Gastrocnemius medialis (tissue), 4 donors: Measurements from ENCODE around the gene TENM3. TPM values are rescaled to one million over a fixed set of nuclear protein-coding genes. Genes with fewer than 3 reads are reported as not detected.

ENCODE experiments used
- ATAC-seq, 2 donors: fragments of 150-250 bp; one replicate each; pipeline ENCODE4 v1.9.1; 2016
- DNase-seq, 2 donors: peaks; one replicate each; pipeline ENCODE4 v3.0.0-alpha.2; 2019
- H3K27ac ChIP-seq, 4 donors: fragments of 200-600 bp; sonication (generic); 1 replicate in 1 of 4; 2 replicates in 3 of 4; pipeline ENCODE4 v1.5.1; 2016 to 2018; ENCODE audit warnings: mild to moderate bottlenecking in 2 of 4, moderate library complexity in 1 of 4
- H3K27me3 ChIP-seq, 3 donors: fragments of 200-600 bp; sonication (generic) in 2 of 3; 1 replicate in 1 of 3; 2 replicates in 2 of 3; pipeline versions ENCODE4 v1.5.1 to v1.6.0; 2016 to 2019; ENCODE audit warnings: mild to moderate bottlenecking in 1 of 3, moderate library complexity in 1 of 3
- H3K36me3 ChIP-seq, 2 donors: fragments of 200-600 bp; sonication (generic) in 1 of 2; one replicate each; pipeline ENCODE4 v1.5.1; 2017 to 2018
- H3K4me1 ChIP-seq, 2 donors: fragments of 200-600 bp; sonication (generic) in 1 of 2; one replicate each; pipeline ENCODE4 v1.5.1; 2016 to 2017; ENCODE audit warnings: mild to moderate bottlenecking in 2 of 2
- H3K4me3 ChIP-seq, 4 donors: fragments of 200-600 bp; sonication (generic) in 3 of 4; 1 replicate in 1 of 4; 2 replicates in 3 of 4; pipeline ENCODE4 v1.5.1; 2016 to 2019; ENCODE audit warnings: mild to moderate bottlenecking in 2 of 4
- H3K9me3 ChIP-seq, 3 donors: fragments of 200-600 bp; sonication (generic) in 2 of 3; 1 replicate in 1 of 3; 2 replicates in 2 of 3; pipeline ENCODE4 v1.5.1; 2016 to 2019
- POLR2A ChIP-seq, 2 donors: fragments of 450-650 bp; IDR thresholded peaks; one replicate each; pipeline ENCODE4 v1.6.1; 2017; ENCODE audit warnings: antibody characterized with exemption in 2 of 2, mild to moderate bottlenecking in 2 of 2, moderate library complexity in 2 of 2
- in situ Hi-C, 4 donors: fragments of 200-750 bp; cut with MboI; loops; one replicate each; pipeline versions ENCODE4 v1.15.0 to v1.8.0; 2017; ENCODE audit warnings: low sequenced_read_pairs in 4 of 4
- intact Hi-C: fragments of 100-400 bp; cut with DNase I; formaldehyde crosslinking; loops from one replicate; pipeline ENCODE4 v1.15.1; 2023; ENCODE audit warnings: low total_unique reads
- total RNA-seq, 4 donors: library from RNA; depleted of rRNA; stranded (reverse); fragments of >200 nt; gene quantifications; one replicate each; pipeline versions ENCODE4 v1.1.0 to v1.2.3, GENCODE V29; 2016
- TF ChIP-seq, protein P1 (sequence below), 5 experiments: fragments of 450-650 bp in 3 of 5; fragments of 200-600 bp in 2 of 5; sonication (generic) in 2 of 5; IDR thresholded peaks in 4 of 5; conservative IDR thresholded peaks in 1 of 5; 1 replicate in 4 of 5; 2 replicates in 1 of 5; pipeline ENCODE4 v1.5.1; 2016 to 2019; ENCODE audit warnings: antibody characterized with exemption in 5 of 5, mild to moderate bottlenecking in 3 of 5, moderate library complexity in 3 of 5

The TENM3 gene
- total RNA-seq, 4 donors from 2014 or later = 8.3 to 16.2 (median 12.3) TPM

DNA sequence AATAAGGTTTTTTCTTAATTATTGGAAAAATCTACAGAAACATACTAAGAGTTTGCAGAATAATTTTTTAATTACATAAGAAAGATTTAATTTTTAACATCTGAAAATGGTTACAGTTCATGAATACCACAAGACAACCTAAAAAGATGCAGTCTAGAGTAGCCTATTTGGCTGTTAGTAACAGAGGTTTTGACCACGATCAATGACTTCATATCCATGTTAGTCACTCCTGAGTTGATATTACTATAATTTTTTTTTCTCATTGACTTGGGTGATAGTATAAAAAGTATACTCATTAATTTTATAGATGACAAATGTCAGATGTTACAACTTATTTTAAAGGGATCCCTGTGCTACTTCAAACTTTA lies 401.5 kb downstream of the TENM3 start:
- no peak overlapping the region for H3K27ac ChIP-seq
- DNase-seq (no peak), ATAC-seq (no peak)
- H3K4me3 ChIP-seq = no peak overlapping the region
- peaks cover 6 to 14% of the 10 kb centered on the region in 2 donors for H3K4me1 ChIP-seq
- in situ Hi-C loops (no loop called here), intact Hi-C loops (no loop called here)
- H3K27me3 ChIP-seq = no peaks in the 10 kb centered on the region
- H3K9me3 ChIP-seq = peaks cover 0 to 6% (median 0%) of the 10 kb centered on the region in 3 donors
- no peaks in the 10 kb centered on the region for H3K36me3 ChIP-seq
- TF ChIP-seq POLR2A (IDR thresholded peaks at IDR 0.05) = no peak
- TF ChIP-seq, protein P1, sequence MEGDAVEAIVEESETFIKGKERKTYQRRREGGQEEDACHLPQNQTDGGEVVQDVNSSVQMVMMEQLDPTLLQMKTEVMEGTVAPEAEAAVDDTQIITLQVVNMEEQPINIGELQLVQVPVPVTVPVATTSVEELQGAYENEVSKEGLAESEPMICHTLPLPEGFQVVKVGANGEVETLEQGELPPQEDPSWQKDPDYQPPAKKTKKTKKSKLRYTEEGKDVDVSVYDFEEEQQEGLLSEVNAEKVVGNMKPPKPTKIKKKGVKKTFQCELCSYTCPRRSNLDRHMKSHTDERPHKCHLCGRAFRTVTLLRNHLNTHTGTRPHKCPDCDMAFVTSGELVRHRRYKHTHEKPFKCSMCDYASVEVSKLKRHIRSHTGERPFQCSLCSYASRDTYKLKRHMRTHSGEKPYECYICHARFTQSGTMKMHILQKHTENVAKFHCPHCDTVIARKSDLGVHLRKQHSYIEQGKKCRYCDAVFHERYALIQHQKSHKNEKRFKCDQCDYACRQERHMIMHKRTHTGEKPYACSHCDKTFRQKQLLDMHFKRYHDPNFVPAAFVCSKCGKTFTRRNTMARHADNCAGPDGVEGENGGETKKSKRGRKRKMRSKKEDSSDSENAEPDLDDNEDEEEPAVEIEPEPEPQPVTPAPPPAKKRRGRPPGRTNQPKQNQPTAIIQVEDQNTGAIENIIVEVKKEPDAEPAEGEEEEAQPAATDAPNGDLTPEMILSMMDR (IDR thresholded peaks at IDR 0.05 in 4 of 5, conservative IDR thresholded peaks at IDR 0.05 in 1 of 5) = no peak

DNA sequence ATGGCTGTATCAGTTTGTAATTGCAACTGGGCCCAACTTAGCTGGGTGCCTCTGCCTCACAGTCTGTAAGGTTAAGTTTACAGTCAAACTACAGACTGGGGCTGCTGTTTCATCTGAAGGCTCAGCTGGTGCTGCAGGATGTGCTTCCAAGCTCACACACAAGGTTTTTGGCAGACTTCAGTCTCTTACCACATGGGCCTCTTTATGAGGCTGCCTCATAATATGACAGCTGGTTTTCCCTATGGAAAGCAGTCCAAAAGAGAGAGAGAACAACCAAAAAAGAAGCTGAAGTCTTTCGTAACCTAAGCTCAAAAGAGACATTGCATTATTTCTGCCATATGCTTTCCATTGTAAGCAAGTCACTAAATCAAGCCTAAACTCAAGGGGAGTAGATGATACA lies 402.3 kb downstream of the TENM3 start:
- in situ Hi-C loops = no loop called here
- H3K27ac ChIP-seq = no peak overlapping the region
- intact Hi-C loops = no loop called here
- ATAC-seq = no peak
- peaks cover 0 to 6% (median 0%) of the 10 kb centered on the region in 3 donors for H3K9me3 ChIP-seq
- H3K4me3 ChIP-seq = no peak overlapping the region
- no peak for TF ChIP-seq POLR2A (IDR thresholded peaks at IDR 0.05)
- TF ChIP-seq, protein P1 (IDR thresholded peaks at IDR 0.05 in 4 of 5, conservative IDR thresholded peaks at IDR 0.05 in 1 of 5) = no peak
- no peaks in the 10 kb centered on the region for H3K27me3 ChIP-seq
- peaks cover 6 to 14% of the 10 kb centered on the region in 2 donors for H3K4me1 ChIP-seq
- no peak for DNase-seq
- H3K36me3 ChIP-seq = no peaks in the 10 kb centered on the region

DNA sequence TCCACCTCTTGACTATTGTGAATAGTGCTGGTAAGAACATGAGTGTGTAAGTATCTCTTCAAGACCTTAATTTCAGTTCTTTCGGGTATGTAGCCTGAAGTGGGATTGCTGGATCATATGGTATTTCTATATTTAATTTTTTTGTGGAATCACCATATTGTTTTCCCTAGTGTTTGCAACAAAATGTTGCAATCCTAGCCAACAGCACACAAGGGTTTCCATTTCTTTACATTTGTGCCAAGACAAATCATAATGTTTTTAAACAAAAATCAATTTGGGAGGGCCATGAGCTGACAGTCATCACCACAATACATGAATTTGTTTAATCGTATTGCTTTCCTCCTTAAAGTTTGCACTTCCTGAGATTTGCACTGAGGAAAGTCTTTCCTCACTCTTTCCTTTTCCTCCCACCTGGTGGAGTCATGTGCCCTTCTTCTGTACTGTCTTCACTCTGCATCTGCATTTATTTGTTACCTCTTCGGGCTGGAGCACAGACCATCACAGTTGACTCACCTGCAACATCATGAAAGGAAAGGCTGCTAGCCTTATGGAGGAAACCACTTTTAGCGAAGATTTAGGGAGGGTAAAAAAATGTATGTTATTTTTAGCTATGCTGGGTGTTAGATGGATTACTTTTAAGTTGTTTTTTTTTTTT lies 404.6 kb downstream of the TENM3 start:
- Histone ChIP-seq H3K4me3 (no peak overlapping the region), H3K36me3 (no peaks in the 10 kb centered on the region), H3K27me3 (no peaks in the 10 kb centered on the region), H3K4me1 (peaks cover 5 to 13% of the 10 kb centered on the region in 2 donors), H3K9me3 (peaks cover 0 to 6% (median 0%) of the 10 kb centered on the region in 3 donors), H3K27ac (no peak overlapping the region)
- ATAC-seq (no peak), DNase-seq (no peak)
- no peak for TF ChIP-seq POLR2A (IDR thresholded peaks at IDR 0.05)
- TF ChIP-seq, protein P1 (IDR thresholded peaks at IDR 0.05 in 4 of 5, conservative IDR thresholded peaks at IDR 0.05 in 1 of 5) = no peak
- in situ Hi-C loops = no loop called here
- intact Hi-C loops = no loop called here

DNA sequence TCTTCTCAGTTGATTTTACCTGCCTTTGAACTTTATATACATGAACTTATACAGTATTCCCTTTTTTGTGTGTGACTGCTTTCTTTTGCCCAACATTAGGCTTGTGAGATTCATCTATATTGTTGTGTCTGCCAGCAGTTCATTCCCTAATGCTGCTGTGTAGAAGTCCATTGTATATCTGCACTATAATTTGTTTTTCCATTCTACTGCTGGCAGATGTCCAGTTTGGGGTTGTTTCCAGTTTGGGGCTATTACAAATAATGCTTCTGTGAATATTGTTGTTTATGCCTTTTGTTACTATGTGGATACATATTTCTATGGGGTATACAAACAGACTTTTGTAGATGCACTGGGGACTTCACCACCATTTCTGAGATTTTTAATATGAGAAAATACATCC lies 405.6 kb downstream of the TENM3 start:
- ATAC-seq = no peak
- in situ Hi-C loops = no loop called here
- no peak overlapping the region for H3K27ac ChIP-seq

More for the DNA sequence above, 405.6 kb downstream of the TENM3 start:
- Histone ChIP-seq H3K4me1 (peaks cover 0 to 3% of the 10 kb centered on the region in 2 donors), H3K36me3 (no peaks in the 10 kb centered on the region), H3K27me3 (no peaks in the 10 kb centered on the region), H3K4me3 (no peak overlapping the region), H3K9me3 (peaks cover 0 to 6% (median 0%) of the 10 kb centered on the region in 3 donors)
- intact Hi-C loops = no loop called here
- DNase-seq = no peak
- TF ChIP-seq, protein P1 (IDR thresholded peaks at IDR 0.05 in 4 of 5, conservative IDR thresholded peaks at IDR 0.05 in 1 of 5) = no peak
- TF ChIP-seq POLR2A (IDR thresholded peaks at IDR 0.05) = no peak
